Thymus (tissue), 11 donors: ENCODE measurements around the gene CCDC83. TPM values are rescaled to one million over a fixed set of nuclear protein-coding genes. Genes with fewer than 3 reads are reported as not detected.
"Not testable (repeated sequence)": the region's sequence is repeated elsewhere in the genome, so short reads cannot be mapped to it uniquely, and the experiment has no call there.

ENCODE experiments used
- DNase-seq, 9 donors: peaks; one replicate each; pipeline ENCODE4 v3.0.0-alpha.2; 2013; ENCODE audit warnings: low spot score in 9 of 9, low read depth in 6 of 9, missing footprints in 1 of 9
- H3K27ac ChIP-seq, 2 donors: one replicate each; pipeline ENCODE4 v1.5.1; 2013; ENCODE audit warnings: control low read depth in 1 of 2, low read depth in 1 of 2, low read length in 1 of 2, mild to moderate bottlenecking in 1 of 2, moderate library complexity in 1 of 2
- H3K27me3 ChIP-seq, 2 donors: one replicate each; pipeline ENCODE4 v1.5.1; 2013; ENCODE audit warnings: low read length in 1 of 2; ENCODE audit not compliant: control insufficient read depth in 2 of 2, insufficient read depth in 1 of 2
- H3K36me3 ChIP-seq, 2 donors: one replicate each; pipeline ENCODE4 v1.5.1; 2013; ENCODE audit warnings: low read length in 1 of 2, mild to moderate bottlenecking in 1 of 2, moderate library complexity in 1 of 2; ENCODE audit not compliant: control insufficient read depth in 2 of 2, insufficient read depth in 2 of 2
- H3K4me1 ChIP-seq, 2 donors: one replicate each; pipeline ENCODE4 v1.5.1; 2013; ENCODE audit warnings: low read length in 2 of 2; ENCODE audit not compliant: control insufficient read depth in 2 of 2, insufficient read depth in 2 of 2
- H3K4me3 ChIP-seq, 2 donors: one replicate each; pipeline ENCODE4 v1.5.1; 2013; ENCODE audit warnings: low read length in 2 of 2, control low read depth in 1 of 2, mild to moderate bottlenecking in 1 of 2
- H3K9me3 ChIP-seq, 2 donors: one replicate each; pipeline ENCODE4 v1.5.1; 2013; ENCODE audit warnings: low read length in 1 of 2, mild to moderate bottlenecking in 1 of 2; ENCODE audit not compliant: control insufficient read depth in 2 of 2, insufficient read depth in 1 of 2
- WGBS: extraction: QIAGEN DNeasy Blood & Tissue Kit; methylation state at CpG from one replicate; pipeline ENCODE4 v1.1.7; 2013; 5-methylcytosine and 5-hydroxymethylcytosine counted together
- polyA plus RNA-seq: library from polyadenylated mRNA; stranded (reverse); fragments of 200-250 nt; gene quantifications from one replicate; pipeline ENCODE4 v1.2.3, GENCODE V29; 2013
- total RNA-seq: library from RNA; stranded (reverse); fragments of 120-200 nt; gene quantifications from one replicate; pipeline ENCODE4 v1.2.4, GENCODE V29; 2013
- donor health status: healthy.

Gene CCDC83
- total and polyA plus RNA-seq, 2 donors, result 0.05 TPM; not detected in 1

DNA sequence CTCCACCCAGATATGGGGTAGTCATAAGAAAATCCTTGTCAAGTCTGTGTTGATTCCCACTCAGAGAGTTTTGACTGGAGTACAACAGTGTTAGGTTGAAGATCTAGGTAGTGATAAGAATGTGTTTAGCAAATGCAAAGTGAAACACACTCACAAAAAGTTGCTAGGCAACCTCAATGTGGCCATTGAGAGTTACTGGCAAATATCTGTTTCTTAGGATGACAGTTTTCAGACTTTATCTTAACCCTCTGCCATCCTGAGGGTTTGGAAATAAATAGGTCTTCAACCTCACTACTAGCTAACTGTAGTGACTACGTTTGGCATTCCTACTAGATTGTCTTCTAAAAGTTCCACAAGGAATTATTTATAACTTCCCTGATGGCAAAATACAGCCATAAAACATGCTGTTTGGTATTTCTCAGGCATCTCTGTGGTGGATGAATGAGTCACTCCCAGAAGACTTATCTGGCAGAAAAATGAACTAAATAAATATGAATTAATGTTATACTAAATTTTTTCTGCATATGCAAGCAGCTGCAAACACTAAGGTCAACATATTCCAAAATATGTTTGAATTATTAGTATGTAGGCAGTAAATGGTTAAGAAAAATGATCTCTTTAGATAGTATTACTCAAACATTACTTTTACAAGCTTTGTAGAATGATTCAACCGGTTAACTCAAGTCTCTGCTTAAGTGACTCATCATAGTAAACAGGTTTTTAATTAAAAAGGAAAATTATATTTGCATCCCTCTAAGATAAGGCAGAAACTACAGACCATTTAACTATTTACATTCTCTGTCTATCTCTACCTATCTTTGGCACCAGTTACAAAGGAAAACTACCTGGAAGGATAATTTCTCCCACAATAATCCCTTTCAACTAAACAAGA lies 27.2 kb upstream of the CCDC83 start:
- peaks cover 0 to 11% of the 10 kb centered on the region in 2 donors for H3K4me1 ChIP-seq
- peak in 3 of 9 donors; percentile 15 to 59 (median 21) for DNase-seq
- no peaks in the 10 kb centered on the region for H3K9me3 ChIP-seq
- H3K4me3 ChIP-seq, result no peak overlapping the region
- H3K36me3 ChIP-seq, result no peaks in the 10 kb centered on the region
- 81% methylated on average over 2 of the region's 2 CpGs for WGBS
- H3K27ac ChIP-seq, result no peak overlapping the region
- peaks cover 0 to 2% of the 10 kb centered on the region in 2 donors for H3K27me3 ChIP-seq

GRCh38 chr11:85828640-85828978 lies 26.6 kb upstream of the CCDC83 start:
- WGBS, result 92% methylated on average over 1 of the region's 1 CpG

GRCh38 chr11:85829172-85829571 lies 26.0 kb upstream of the CCDC83 start:
- no peaks in the 10 kb centered on the region for H3K9me3 ChIP-seq
- peaks cover 0 to 4% of the 10 kb centered on the region in 2 donors for H3K4me1 ChIP-seq
- H3K27ac ChIP-seq, result no peak overlapping the region
- peaks cover 0 to 2% of the 10 kb centered on the region in 2 donors for H3K27me3 ChIP-seq
- no peak overlapping the region for H3K4me3 ChIP-seq
- WGBS, result 98% methylated on average over 2 of the region's 2 CpGs
- H3K36me3 ChIP-seq, result no peaks in the 10 kb centered on the region
- no peak for DNase-seq

More at GRCh38 chr11:85828640-85828978, 26.6 kb upstream of the CCDC83 start:
- Histone ChIP-seq H3K4me3 (no peak overlapping the region), H3K27me3 (peaks cover 0 to 2% of the 10 kb centered on the region in 2 donors), H3K4me1 (peaks cover 0 to 8% of the 10 kb centered on the region in 2 donors), H3K9me3 (no peaks in the 10 kb centered on the region), H3K27ac (no peak overlapping the region), H3K36me3 (no peaks in the 10 kb centered on the region)
- DNase-seq, result no peak

GRCh38 chr11:85831050-85831449 lies 24.1 kb upstream of the CCDC83 start:
- Histone ChIP-seq H3K4me3 (no peak overlapping the region), H3K4me1 (peaks cover 0 to 4% of the 10 kb centered on the region in 2 donors), H3K36me3 (no peaks in the 10 kb centered on the region), H3K27ac (no peak overlapping the region), H3K9me3 (no peaks in the 10 kb centered on the region), H3K27me3 (peaks cover 0 to 2% of the 10 kb centered on the region in 2 donors)
- no peak for DNase-seq

GRCh38 chr11:85835263-85835662 lies 19.9 kb upstream of the CCDC83 start:
- Histone ChIP-seq H3K36me3 (no peaks in the 10 kb centered on the region), H3K4me1 (no peaks in the 10 kb centered on the region), H3K9me3 (no peaks in the 10 kb centered on the region), H3K4me3 (no peak overlapping the region), H3K27me3 (no peaks in the 10 kb centered on the region), H3K27ac (no peak overlapping the region)
- 93% methylated on average over 1 of the region's 1 CpG for WGBS
- no peak for DNase-seq

GRCh38 chr11:85835729-85836128 lies 19.5 kb upstream of the CCDC83 start:
- H3K9me3 ChIP-seq, result no peaks in the 10 kb centered on the region
- 84% methylated on average over 3 of the region's 3 CpGs for WGBS
- no peak for DNase-seq
- no peaks in the 10 kb centered on the region for H3K27me3 ChIP-seq
- no peaks in the 10 kb centered on the region for H3K4me1 ChIP-seq
- no peak overlapping the region for H3K4me3 ChIP-seq
- H3K27ac ChIP-seq, result no peak overlapping the region
- no peaks in the 10 kb centered on the region for H3K36me3 ChIP-seq

DNA sequence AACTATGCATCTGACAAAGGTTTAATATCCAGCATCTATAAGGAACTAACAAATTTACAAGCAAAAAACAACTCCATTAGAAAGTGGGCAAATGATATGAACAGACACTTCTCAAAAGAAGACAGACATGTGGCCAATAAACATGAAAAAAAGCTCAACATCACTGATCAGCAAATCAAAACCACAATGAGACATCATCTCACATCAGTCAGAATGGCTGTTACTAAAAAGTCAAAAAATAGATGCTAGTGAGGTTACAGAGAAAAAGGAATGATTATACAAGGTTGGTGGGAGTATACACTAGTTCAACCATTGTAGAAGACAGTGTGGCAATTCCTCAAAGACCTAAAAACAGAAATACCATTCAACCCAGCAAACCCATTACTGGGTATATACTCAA lies 14.3 kb upstream of the CCDC83 start:
- not testable (repeated sequence) for H3K4me1 ChIP-seq, H3K4me3 ChIP-seq, H3K27ac ChIP-seq, H3K36me3 ChIP-seq, H3K27me3 ChIP-seq, H3K9me3 ChIP-seq, DNase-seq

- no peaks in the 10 kb centered on the region for H3K36me3 ChIP-seq
- no peak overlapping the region for H3K4me3 ChIP-seq
- no peaks in the 10 kb centered on the region for H3K4me1 ChIP-seq
- WGBS, result 97% methylated on average over 3 of the region's 3 CpGs
- H3K9me3 ChIP-seq, result no peaks in the 10 kb centered on the region
- H3K27ac ChIP-seq, result no peak overlapping the region
- no peak for DNase-seq
- no peaks in the 10 kb centered on the region for H3K27me3 ChIP-seq
Measured at GRCh38 chr11:85843929-85844328, 11.3 kb upstream of the CCDC83 start.

- Histone ChIP-seq H3K27me3 (no peaks in the 10 kb centered on the region), H3K36me3 (no peaks in the 10 kb centered on the region), H3K4me1 (no peaks in the 10 kb centered on the region), H3K9me3 (no peaks in the 10 kb centered on the region), H3K4me3 (no peak overlapping the region), H3K27ac (no peak overlapping the region)
- no peak for DNase-seq
- WGBS, result 92% methylated on average over 2 of the region's 2 CpGs
Measured at GRCh38 chr11:85844439-85845123, 10.6 kb upstream of the CCDC83 start.
